Stimulated activated CD4-positive, alpha-beta T cell treated with anti-CD3 and anti-CD28 coated beads, Interleukin-2, amount 100 ng/mL, for 4 hours (primary cell): ENCODE measurements around the gene TTC34.
"Not testable (repeated sequence)": the region's sequence is repeated elsewhere in the genome, so short reads cannot be mapped to it uniquely, and the experiment has no call there.

Source experiments
- DNase-seq: peaks from one replicate; pipeline ENCODE4 v3.0.0-alpha.2; 2020; ENCODE audit warnings: low read depth

The TTC34 gene

DNA sequence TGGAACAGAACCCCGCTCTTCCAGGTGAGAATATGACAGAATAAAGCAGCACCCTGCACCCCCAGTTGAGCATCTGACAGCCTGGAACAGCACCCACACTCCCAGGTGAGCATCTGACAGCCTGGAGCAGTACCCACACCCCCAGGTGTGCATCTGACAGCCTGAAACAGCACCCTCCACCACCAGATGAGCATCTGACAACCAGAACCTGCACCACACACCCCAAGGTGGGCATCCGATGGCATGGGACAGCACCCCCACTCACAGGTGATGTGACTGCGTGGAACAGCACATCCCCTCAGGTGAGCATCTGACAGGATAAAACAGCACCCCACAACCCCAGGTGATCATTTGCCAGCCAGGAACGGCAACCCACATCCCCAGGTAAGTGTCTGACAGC, 26.2 kb downstream of the TTC34 start:
- DNase-seq = not testable (repeated sequence)

DNA sequence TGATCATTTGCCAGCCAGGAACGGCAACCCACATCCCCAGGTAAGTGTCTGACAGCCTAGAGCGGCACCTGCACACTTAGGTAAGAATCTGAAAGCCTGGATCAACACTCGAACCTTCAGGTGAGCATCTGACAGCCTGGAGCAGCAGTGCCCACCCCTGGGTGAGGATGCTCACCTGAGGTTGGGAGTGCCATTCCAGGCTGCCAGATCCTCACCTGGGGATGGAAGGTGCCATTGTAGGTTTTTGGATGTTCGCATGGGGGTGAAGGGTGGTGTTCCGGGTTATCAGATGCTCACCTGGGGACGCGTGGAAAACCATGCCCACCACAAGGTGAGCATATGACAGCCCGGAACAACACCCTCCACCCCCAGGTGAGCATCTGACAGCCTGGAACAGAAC, 33.4 kb downstream of the TTC34 start:
- DNase-seq = not testable (repeated sequence)

DNA sequence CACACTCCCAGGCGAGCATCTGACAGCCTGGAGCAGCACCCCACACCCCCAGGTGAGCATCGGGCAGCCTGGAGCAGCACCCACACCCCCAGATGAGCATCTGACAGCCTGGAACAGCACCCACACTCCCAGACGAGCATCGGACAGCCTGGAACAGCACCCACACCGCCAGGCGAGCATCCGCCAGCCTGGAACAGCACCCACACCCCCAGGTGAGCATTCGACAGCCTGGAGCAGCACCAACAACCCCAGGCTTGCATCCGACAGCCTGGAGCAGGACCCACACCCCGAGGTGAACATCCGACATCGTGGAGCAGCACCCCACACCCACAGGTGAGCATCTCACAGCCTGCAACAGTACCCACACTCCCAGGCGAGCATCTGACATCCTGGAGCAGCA, 42.1 kb downstream of the TTC34 start:
- DNase-seq = not testable (repeated sequence)

DNA sequence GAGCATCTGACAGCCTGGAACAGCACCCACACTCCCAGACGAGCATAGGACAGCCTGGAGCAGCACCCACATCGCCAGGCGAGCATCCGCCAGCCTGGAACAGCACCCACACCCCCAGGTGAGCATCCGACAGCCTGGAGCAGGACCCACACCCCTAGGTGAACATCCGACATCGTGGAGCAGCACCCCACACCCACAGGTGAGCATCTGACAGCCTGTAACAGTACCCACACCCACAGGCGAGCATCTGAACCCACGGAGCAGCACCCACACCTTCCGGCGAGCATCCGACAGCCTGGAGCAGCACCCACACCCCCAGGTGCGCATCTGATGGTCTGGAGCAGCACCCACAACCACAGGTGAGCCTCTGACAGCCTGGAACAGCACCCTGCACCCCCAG, 44.0 kb downstream of the TTC34 start:
- not testable (repeated sequence) for DNase-seq

DNA sequence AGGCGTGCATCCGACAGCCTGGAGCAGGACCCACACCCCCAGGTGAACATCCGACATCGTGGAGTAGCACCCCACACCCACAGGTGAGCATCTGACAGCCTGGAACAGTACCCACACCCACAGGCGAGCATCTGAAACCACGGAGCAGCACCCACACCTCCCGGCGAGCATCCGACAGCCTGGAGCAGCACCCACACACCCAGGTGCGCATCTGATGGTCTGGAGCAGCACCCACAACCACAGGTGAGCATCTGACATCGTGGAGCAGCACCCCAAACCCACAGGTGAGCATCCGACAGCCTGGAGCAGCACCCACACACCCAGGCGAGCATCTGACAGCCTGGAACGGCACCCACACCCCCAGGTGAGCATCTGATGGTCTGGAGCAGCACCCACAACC, 46.1 kb downstream of the TTC34 start:
- DNase-seq = not testable (repeated sequence)

DNA sequence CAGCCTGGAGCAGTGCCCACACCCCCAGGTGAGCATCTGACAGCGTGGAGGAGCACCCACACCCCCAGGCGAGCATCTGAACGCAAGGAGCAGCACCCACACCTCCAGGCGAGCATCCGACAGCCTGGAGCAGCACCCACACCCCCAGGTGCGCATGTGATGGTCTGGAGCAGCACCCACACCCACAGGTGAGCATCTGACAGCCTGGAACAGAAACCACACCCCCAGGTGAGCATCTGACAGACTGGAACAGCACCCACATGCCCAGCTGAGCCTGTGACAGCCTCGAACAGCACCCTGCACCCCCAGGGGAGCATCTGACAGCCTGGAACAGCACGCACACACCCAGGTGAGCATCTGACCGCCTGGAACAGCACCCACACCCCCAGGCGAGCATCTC, 46.9 kb downstream of the TTC34 start:
- DNase-seq = not testable (repeated sequence)

DNA sequence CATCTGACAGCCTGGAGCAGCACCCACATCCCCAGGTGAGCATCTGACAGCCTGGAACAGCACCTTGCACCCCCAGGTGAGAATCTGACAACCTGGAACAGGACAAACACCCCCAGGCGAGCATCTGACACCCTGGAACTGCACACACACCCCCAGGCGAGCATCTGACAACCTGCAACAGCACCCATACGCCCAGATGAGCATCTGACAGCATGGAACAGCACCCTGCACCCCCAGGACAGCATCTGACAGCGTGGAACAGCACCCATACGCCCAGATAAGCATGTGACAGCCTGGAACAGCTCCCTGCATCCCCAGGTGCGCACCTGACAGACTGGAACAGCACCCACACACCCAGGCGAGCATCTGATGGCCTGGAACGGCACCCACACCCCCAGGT, 49.0 kb downstream of the TTC34 start:
- DNase-seq = not testable (repeated sequence)

DNA sequence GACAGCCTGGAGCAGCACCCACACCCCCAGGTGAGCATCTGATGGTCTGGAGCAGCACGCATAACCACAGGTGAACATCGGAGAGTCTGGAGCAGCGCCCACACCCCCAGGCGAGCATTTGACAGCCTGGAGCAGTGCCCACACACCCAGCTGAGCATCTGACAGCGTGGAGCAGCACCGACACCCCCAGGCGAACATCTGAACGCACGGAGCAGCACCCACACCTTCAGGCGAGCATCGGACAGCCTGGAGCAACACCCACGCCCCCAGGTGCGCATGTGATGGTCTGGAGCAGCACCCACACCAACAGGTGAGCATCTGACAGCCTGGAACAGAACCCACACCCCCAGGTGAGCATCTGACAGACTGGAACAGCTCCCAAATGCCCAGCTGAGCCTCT, 49.6 kb downstream of the TTC34 start:
- DNase-seq = not testable (repeated sequence)

DNA sequence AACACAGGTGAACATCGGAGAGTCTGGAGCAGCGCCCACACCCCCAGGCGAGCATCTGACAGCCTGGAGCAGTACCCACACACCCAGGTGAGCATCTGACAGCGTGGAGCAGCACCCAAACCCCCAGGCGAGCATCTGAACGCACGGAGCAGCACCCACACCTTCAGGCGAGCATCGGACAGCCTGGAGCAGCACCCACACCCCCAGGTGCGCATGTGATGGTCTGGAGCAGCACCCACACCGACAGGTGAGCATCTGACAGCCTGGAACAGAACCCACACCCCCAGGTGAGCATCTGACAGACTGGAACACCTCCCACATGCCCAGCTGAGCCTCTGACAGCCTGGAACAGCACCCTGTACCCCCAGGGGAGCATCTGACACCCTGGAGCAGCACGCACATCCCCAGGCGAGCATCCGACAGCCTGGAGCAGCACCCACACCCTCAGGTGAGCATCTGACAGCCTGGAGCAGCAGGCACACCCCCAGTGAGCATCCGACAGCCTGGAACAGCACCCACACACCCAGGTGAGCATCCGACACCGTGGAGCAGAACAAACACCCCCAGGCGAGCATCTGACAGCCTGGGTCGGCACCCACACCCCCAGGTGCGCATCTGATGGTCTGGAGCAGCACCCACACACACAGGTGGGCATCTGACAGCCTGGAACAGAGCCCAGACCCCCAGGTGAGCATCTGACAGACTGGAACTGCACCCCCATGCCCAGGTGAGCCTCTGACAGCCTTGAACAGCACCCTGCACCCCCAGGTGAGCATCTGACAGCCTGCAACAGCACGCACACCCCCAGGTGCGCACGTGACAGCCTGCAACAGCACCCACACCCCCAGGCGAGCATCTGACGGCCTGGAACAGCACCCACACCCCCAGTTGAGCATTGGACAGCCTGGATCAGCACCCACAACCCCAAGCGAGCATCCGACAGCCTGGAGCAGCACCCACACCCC, 50.4 kb downstream of the TTC34 start:
- not testable (repeated sequence) for DNase-seq

DNA sequence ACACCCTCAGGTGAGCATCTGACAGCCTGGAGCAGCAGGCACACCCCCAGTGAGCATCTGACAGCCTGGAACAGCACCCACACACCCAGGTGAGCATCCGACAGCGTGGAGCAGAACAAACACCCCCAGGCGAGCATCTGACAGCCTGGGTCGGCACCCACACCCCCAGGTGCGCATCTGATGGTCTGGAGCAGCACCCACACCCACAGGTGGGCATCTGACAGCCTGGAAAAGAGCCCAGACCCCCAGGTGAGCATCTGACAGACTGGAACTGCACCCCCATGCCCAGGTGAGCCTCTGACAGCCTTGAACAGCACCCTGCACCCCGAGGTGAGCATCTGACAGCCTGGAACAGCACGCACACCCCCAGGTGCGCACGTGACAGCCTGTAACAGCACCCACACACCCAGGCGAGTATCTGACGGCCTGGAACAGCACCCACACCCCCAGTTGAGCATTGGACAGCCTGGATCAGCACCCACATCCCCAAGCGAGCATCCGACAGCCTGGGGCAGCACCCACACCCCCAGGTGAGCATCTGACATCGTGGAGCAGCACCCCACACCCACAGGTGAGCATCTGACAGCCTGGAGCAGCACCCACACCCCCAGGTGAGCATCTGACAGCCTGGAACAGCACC, 51.3 kb downstream of the TTC34 start:
- not testable (repeated sequence) for DNase-seq

DNA sequence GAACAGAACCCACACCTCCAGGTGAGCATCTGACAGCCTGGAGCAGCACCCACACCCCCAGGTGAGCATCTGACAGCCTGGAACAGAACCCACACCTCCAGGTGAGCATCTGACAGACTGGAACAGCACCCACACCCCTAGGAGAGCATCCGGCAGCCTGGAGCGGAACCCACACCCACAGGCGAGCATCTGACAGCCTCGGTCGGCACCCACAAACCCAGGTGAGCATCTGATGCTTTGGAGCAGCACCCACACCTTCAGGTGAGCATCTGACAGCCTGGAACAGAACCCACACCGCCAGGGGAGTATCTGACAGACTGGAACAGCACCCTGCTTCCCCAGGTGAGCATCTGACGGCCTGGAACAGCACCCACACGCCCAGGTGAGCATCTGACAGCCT, 52.9 kb downstream of the TTC34 start:
- not testable (repeated sequence) for DNase-seq

DNA sequence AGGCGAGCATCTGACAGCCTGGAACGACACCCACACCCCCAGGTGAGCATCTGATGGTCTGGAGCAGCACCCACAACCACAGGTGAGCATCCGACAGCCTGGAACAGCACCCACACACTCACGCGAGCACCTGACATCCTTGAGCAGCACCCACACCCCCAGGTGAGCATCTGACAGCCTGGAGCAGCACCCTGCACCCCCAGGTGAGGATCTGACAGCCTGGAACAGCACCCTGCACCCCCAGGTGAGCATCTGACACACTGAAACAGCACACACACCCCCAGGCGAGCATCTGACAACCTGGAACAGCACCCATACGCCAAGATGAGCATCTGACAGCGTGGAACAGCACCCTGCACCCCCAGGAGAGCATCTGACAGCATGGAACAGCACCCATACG, 106.7 kb downstream of the TTC34 start:
- DNase-seq = not testable (repeated sequence)

DNA sequence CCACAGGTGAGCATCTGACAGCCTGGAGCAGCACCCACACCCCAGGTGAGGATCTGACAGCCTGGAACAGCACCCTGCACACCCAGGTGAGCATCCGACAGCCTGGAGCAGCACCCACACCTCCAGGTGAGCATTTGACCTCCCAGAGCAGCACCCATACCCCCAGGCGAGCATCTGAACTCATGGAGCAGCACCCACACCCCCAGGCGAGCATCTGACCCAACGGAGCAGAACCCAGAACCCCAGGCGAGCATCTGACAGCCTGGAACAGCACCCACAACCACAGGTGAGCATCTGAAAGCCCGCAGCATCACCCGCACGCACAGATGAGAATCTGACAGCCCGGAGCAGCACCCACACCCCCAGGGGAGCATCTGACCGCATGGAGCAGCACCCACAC, 111.3 kb downstream of the TTC34 start:
- DNase-seq = not testable (repeated sequence)

DNA sequence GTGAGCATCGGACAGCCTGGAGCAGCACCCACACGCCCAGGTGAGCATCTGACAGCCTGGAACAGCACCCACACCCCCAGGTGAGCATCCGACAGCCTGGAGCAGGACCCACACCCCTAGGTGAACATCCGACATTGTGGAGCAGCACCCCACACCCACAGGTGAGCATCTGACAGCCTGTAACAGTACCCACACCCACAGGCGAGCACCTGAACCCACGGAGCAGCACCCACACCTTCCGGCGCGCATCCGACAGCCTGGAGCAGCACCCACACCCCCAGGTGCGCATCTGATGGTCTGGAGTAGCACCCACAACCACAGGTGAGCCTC, 113.2 kb downstream of the TTC34 start:
- not testable (repeated sequence) for DNase-seq

DNA sequence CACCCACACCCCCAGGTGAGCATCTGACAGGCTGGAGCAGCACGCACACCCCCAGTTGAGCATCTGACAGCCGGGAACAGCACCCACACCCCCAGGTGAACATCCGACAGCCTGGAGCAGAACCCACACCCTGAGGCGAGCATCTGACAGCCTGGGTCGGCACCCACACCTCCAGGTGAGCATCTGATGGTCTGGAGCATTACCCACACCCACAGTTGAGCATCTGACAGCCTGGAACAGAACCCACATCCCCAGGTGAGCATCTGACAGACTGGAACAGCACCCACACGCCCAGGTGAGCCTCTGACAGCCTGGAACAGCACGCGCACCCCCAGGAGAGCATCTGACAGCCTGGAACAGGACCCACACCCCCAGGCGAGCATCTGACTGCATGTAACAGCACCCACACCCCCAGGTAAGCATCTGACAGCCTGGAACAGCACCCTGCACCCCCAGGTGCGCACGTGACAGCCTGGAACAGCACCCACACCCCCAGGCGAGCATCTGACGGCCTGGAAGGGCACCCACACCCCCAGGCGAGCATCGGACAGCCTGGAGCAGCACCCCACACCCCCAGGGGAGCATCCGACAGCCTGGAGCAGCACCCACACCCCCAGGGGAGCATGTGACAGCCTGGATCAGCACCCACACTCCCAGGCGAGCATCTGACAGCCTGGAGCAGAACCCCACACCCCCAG, 113.7 kb downstream of the TTC34 start:
- not testable (repeated sequence) for DNase-seq

DNA sequence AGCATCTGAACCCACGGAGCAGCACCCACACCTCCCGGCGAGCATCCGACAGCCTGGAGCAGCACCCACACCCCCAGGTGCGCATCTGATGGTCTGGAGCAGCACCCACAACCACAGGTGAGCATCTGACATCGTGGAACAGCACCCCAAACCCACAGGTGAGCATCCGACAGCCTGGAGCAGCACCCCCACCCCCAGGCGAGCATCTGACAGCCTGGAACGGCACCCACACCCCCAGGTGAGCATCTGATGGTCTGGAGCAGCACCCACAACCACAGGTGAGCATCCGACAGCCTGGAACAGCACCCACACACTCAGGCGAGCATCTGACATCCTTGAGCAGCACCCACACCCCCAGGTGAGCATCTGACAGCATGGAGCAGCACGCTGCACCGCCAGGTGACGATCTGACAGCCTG, 114.3 kb downstream of the TTC34 start:
- DNase-seq = not testable (repeated sequence)

DNA sequence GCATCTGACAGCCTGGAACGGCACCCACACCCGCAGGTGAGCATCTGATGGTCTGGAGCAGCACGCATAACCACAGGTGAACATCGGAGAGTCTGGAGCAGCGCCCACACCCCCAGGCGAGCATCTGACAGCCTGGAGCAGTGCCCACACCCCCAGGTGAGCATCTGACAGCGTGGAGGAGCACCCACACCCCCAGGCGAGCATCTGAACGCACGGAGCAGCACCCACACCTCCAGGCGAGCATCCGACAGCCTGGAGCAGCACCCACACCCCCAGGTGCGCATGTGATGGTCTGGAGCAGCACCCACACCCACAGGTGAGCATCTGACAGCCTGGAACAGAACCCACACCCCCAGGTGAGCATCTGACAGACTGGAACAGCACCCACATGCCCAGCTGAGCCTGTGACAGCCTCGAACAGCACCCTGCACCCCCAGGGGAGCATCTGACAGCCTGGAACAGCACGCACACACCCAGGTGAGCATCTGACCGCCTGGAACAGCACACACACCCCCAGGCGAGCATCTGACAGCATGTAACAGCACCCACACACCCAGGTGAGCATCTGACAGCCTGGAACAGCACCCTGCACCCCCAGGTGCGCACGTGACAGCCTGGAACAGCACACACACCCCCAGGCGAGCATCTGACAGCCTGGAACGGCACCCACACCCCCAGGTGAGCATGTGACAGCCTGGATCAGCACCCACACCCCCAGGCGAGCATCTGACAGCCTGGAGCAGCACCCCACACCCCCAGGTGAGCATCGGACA, 115.2 kb downstream of the TTC34 start:
- DNase-seq = not testable (repeated sequence)

DNA sequence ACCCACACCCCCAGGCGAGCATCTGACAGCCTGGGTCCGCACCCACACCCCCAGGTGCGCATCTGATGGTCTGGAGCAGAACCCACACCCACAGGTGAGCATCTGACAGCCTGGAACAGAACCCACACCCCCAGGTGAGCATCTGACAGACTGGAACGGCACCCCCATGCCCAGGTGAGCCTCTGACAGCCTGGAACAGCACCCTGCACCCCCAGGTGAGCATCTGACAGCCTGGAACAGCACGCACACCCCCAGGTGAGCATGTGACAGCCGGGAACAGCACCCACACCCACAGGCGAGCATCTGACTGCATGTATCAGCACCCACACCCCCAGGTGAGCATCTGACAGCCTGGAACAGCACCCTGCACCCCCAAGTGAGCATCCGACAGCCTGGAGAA, 115.8 kb downstream of the TTC34 start:
- DNase-seq = not testable (repeated sequence)

DNA sequence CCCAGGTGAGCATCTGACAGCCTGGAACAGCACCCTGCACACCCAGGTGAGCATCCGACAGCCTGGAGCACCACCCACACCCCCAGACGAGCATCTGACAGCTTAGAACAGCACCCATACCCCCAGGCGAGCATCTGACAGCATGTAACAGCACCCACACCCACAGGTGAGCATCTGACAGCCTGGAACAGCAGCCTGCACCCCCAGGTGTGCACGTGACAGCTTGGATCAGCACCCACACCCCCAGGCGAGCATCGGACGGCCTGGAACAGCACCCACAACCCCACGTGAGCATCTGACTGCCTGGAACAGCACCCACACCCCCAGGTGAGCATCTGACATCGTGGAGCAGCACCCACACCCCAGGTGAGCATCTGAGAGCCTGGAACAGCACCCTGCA, 116.6 kb downstream of the TTC34 start:
- not testable (repeated sequence) for DNase-seq

DNA sequence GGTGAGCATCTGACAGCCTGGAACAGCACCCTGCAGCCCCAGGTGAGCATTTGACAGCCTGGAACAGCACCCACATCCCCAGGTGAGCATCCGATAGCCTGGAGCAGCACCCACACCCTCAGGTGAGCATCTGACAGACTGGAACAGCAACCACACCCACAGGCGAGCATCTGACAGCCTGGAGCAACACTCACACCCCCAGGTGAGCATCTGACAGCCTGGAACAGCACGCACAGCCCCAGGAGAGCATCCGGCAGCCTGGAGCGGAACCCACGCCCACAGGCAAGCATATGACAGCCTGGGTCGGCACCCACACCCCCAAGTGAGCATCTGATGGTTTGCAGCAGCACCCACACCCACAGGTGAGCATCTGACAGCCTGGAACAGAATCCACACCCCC, 117.5 kb downstream of the TTC34 start:
- not testable (repeated sequence) for DNase-seq

DNA sequence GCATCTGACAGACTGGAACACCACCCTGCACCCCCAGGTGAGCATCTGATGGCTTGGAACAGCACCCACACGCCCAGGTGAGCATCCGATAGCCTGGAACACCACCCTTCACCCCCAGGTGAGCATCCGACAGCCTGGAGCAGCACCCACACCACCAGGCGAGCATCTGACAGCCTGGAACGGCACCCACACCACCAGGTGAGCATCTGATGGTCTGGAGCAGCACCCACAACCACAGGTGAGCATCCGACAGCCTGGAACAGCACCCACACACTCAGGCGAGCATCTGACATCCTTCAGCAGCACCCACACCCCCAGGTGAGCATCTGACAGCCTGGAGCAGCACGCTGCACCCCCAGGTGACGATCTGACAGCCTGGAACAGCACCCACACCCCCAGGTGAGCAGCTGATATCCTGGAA, 118.2 kb downstream of the TTC34 start:
- DNase-seq = not testable (repeated sequence)

DNA sequence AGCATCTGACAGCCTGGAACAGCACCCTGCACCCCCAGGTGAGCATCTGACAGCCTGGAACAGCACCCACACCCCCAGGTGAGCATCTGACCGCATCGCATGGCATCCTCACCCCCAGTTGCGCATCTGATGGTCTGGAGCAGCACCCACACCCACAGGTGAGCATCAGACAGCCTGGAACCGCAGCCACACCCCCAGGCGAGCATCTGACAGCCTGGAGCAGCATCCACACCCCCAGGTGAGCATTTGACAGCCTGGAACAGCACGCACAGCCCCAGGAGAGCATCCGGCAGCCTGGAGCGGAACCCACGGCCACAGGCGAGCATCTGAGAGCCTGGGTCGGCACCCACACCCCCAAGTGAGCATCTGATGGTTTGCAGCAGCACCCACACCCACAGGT, 118.6 kb downstream of the TTC34 start:
- not testable (repeated sequence) for DNase-seq
